ENCODE data around the gene GPR148.

GPR148 gene

DNA sequence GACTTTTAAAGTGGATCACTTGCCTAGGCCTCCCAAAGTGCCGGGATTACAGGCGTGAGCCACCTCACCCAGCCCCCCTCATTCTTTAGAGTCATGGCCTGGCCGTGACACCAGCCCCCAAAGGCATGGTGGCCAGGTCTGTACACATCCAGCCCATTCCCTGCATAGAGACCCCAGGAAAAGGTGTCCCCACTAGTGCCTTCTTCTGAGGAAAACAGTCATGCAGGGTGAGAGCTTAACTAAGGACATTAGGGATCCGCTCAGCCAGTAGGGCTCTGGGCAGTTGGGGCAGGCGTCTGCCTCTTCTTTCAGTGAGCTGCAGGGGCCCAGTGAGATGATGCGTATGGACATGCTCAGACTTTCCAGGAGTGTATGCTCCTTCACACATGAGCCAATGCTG lies 20.8 kb downstream of the GPR148 start:
- DNase-seq, result no peak

DNA sequence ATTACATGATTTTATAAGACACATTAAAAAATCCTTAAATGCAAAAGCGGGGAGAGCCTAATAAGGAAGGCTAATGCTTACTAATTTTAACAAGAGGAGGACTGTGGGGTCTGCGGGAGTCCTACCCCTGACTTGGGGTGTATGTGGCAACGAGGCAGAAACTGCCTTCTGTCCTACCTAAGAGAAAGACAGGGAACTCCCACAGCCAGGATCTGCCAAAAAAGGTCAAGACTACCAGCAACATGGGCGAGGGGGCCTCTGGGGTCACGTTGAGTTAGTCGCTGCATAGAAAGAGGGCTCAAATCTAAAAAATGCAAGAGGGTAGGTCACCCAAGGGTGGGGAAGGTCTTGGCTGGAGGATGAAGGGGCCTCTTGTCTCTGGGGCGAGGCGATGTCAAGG lies 25.9 kb downstream of the GPR148 start:
- no peak for DNase-seq

DNA sequence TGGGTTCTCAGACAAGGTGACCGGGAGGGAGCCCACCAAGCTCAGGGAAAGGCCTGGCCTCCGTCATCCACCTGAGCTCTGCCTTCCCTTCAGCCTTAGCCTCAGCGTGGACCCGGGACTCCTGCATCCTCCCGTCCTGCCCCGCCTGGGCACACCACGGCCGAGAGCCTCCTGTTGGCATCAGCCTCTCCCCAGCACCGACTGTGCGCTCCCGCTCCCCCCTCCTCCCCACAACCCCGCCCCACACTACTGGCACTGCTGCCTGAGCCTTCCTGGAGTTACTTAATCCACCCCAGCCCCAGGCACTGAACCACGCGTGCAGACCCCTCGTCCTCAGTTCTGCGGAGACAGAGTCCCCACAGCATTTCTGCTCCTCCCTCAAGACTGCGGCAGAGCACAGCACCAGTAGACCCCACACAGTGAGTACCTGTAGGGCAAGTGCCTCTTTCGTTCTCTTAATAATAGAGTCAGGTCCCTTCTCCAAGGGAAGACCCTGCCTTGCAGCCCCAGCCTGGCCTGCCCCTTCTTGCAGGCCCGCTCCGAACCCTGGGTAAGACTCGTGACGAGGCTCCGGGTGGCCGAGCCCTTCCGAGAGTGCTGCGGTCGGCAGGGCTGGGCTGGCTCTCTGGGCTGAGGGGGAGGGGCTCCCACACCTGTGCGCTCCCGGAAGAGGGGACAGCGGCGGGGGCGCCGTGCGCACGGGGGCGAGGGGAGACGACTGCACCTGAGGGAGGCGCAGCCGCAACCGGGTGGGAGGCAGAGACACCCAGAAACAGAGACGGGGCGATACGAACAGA lies 26.6 kb downstream of the GPR148 start, which contains the start of gene AMER3:
Gene AMER3 (plus strand): TSS at position 285 of the 797 bp plus-strand sequence. CDS start 6,533 bp downstream, outside the sequence.
- DNase-seq, result no peak

DNA sequence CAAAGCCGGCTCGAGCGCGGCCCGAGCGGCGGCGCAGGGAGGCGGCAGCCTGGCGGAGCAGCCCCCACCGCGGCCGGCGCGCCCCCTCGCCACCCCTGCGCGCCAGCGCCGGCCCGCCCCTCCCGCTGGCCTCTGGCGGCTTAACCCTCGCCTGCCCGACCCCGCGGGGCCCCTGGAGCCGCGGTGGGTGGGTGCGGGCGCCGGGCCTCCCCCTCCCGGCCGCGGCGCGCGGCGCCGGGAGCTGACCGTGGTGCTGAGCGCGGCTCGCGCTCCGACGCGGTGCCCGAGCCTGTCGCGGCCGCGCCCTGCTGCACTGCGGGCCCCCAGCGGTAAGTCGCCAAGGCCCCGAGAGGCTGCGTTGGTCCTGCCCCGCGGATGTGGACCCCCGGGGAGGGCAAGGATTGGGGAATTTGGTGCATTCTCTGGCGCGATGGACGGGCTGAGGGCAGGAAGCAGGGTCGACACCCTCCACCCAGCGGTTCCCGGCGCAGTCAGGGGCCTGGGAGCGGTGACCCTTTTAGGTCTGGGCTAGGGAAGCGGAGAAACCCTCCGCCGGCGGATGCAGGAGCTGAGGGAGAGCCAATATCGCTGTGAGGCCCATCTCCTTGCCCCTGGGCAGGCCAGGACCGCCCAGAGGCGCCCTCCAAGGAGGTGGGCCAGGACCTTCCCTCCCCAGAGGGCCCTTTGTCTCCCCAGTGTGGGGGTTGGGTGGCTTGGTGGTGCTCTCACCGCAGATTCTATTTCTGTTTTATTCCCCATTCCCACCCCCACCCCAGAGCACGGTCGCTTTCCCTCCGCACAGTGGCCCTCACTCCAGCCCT lies 27.4 kb downstream of the GPR148 start:
- peak in 1 of 2 donors; percentile 19 for DNase-seq

DNA sequence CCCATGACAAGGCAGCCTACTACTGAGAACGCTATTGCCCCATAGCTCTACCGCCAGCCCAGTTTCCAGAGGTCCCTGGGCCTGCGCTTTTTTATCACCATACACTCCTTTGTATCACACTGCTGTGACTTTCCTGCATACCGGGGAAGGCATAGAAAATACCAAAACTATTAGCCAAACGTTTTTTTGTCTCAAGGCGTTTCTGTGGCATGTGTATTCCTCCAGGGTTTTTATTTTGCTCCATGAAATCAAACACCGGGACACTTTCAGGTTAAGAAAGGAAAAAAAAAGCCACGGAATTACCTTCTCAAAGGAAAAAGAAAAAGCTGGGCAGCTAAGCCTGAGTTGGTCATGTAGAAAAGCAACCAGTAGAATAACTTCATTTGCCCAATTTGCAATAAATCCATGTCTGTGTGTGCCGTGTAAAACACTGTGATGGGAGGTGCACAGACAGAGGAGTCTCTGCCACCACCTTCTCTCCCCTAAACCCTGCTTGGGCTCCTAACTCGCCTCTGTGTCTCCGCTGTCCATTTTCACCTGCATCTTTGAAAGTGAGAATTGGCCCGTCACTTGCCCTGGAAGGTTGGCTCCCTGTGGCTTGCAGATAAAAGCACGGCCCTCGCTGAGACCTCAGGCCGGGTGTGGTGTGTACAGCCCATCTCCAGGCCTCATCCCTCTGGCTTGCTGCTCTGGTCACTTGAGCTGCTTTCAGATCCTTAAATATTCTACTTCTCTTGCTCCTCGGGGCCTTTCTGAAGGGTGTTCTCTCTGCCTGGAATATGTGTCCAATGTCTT lies 28.2 kb downstream of the GPR148 start:
- DNase-seq, result no peak

DNA sequence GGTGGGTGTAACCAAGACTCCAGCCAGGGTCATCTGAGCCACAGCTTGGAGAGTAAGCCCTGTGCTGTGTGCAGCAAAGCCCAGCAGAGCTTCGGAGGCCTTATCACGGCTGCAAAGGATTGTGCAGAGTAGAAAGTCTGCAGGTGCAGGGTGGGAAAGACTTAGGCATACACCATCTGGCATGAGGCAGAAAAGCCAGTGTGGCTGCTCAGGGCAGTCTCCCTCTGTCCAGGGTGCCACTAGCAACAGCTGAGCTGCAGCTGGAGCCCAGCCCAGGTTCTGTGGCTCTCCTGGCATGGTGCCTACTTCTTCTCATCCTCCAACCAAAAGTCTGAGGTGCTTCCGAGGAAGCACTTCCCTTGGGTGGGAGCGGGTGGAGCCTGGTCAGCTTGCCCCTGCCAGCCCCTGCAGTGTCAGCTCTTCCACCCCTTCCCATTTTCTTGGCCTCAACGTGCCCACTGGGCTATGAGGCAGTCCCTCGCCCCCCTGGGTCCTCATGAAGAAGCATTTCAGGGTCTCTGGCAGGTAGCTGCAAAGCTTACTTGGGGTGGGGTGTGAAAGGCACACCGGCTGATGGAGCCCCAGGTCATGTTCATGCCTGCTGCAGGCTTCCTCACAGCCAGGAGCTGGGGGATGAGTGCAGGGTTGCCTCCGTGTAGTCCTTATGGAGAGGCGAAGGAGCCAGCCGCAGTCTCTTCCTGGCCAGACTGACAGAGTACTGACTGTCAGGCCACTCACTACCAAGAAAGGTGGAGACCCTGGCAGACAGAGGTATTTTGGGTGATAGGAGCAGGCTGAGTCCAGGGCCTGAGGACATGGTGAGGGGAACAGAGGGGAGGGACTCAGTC lies 31.3 kb downstream of the GPR148 start:
- DNase-seq, result no peak

DNA sequence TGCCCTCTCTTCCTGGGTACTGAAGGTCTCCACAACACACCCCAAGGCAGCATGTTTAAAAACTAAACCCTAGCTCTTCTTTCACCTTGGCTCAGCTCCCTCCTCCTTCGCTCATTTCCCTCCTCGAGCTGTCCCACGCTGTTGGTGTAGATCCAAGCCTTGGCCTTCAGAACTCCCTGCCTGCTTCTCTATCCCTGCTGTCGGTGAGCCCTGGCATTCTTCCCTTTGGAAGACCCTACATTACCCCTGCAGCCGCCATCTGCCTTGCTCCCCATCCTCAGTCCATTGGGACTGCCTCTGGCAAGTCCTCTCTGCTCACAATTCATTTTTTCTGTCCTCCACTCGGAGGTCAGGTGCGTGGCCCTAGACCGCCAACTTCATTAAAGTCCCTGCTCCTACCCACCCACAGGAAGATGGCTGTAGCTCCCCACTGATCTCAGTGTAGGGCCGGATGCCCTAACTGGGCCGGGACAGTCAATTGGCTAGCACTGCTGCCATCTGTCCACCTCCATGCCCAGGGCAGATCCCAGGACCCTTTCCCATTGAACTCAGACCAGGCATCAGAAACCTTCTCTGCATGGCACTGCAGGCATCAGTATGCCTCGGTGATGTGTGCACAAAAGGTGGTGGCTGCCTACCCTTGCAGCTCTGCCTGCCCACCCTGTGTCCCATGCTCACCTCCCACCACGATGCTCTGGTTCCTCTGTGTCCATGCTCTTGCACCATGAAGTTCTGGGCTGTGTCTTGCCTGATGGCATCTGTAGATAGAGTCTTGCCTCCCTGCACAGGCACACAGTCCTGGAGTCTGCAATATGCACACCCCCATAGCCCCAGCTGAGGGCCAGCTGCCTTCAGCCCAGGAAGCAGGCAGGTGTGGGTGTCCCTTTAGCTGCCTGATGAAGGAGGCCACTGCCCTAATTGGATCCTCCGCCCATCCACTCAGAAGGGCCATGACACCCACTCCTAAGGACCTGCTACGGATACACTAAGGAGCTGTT lies 32.2 kb downstream of the GPR148 start:
- DNase-seq, result no peak

DNA sequence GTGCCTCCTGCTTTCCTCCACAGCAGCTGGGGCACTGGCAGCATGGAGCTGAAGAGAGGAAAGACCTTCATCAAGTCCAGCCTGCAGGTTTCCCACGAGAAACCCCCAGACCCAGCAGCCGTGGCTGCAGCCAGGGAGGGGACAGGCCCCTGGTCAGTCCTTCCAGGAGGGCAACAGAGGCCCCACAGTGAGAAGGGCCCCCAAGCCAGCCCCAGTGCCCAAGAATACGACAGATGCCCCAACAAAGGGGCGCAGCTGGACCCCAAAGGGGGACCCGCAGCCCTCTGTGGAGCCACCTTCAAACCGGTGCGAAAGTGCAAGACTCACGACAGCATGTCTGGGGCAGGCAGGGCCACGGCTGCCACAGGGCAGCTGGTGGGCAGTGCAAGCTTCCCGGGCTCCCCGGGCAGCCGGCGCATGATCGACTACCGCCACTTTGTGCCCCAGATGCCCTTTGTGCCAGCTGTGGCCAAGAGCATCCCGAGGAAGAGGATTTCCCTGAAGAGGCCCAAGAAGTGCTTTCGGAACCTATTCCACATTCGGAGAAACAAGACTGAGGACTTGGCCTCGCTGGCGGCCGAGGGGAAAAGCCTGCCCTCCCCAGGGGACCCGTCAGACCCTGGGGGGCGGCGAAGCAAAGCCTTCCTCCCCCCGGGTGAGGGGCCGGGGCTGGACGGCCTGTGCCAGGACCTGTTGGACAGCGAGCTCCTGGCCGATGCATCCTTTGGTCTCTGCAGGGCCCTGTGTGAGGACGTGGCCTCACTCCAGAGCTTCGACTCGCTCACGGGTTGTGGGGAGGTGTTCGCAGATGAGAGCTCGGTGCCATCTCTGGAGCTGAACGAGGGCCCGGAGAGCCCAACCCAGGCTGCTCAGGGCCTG lies 33.4 kb downstream of the GPR148 start:
- DNase-seq, result no peak

DNA sequence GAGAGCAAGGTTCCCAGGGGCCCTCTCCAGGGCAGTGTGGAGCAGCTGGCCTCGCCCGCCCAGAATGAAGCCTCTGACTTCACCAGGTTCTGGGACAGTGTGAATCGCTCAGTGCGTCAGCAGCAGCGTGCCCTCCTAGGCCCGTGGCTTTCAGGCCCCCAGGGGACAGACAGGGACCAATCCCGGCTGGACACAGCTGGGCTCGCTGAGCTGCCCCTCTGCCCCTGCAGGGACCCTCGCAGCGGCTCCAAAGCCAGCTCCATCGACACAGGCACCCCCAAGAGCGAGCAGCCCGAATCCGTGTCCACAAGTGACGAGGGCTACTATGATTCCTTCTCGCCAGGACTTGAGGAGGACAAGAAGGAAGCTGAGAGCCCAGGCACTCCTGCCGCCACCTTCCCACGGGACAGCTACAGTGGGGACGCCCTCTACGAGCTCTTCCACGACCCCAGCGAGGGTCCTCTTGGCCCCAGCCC lies 34.1 kb downstream of the GPR148 start:
- no peak for DNase-seq

DNA sequence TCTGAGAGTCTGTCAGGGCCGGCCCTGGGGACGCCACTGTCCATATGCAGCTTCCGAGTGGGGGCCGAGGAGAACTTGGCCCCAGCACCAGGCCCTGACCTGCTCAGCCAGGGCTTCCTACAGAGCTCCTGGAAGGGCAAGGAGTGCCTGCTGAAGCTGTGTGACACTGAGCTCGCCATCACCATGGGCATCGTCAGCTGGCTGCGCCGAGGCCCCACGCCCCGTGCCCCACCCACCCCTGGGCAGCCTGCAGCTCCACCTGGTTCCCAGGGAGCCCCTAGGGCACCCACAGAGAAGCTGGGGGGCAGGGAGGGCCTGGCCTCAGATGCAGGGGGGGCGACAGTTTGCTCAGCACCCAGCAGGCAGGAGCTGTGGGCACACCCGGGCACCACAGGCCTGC lies 34.5 kb downstream of the GPR148 start:
- no peak for DNase-seq

DNA sequence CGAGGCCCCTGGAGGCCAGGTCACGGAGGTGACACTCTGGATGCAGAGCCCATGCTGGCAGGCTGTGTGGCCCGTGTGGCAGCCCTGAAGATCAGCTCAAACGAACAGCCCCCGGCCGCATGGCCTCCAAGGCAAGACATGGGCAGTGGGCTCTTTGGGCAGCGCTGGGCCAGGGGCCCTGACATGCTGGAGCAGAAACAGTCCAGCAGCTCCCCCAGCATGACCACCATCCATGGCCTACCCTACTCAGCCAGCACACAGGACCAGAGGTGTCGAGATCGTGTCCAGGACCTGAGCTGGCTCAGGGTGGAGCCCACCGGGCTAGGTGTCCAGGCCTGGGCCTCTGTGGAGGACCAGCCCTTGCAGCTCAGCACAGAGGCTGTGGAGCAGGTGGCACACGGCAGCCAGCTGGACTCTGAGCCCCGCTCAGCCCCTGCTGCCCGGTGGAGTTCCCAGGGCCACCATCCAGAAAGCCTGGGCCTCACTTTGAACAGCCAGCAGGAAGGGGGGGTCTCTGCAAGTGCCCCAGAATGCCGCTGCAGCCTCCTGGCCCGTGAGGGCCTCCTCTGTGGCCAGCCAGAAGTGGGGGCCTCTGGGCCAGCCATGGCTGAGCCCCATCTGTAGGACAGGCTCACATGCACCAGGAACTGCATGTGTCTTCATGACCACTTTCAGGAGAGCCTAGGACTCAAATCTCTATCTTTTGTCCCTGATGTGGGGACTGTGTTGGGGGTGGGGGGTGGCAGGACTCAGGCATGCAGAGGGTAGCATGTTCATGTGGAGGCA lies 35.4 kb downstream of the GPR148 start:
- no peak for DNase-seq

DNA sequence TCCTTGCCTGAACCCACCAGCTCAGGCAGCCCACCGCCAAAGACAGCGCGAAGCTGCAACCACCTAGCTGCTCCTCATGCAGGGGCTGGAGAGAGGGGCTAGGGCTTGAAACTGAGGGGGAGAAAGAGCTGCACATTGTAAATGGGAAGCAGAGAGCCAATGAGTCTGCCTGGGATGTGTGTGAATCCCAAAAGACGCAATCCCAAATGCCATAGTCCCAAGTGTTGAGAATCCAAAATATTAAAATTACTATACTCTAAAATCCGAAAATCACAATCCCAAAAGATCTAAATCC lies 35.9 kb downstream of the GPR148 start:
- no peak for DNase-seq

DNA sequence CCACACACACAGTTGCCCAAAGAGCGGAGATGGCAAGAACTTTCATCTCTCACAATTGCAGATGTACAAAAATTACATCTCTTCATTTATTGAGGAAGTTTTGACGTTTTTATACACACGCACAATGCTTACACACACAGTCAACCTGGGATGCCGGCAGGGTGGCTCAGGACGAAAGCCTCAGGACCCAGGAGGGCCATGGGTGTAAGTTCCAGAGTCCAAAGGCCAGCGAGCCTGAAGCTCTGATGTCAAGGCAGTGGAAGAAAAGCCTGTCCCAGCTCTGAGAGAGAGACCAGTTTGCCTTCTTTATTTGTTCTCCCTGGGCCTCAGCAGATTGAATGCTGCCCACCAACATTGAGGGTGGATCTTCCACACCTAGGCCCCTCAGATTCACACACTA lies 36.6 kb downstream of the GPR148 start:
- no peak for DNase-seq

DNA sequence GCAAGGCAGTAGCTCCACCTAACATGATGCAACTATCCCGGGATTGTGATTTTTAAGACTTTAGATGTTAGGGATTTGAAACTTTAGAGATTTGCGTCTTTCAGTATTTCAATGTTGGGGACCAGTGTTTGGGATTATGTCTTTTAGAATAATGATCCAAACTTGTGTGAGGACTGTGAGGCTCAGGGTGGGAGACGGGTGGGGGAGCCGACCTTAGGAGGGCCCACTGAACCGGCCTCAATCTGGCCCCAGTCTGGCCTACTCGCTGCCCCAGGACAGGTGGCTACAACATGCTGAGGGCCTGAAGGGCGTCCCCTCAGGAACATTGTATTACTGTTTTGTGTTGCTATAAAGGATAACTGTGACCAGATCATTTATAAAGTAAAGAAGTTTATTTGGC lies 37.2 kb downstream of the GPR148 start:
- DNase-seq, result no peak

DNA sequence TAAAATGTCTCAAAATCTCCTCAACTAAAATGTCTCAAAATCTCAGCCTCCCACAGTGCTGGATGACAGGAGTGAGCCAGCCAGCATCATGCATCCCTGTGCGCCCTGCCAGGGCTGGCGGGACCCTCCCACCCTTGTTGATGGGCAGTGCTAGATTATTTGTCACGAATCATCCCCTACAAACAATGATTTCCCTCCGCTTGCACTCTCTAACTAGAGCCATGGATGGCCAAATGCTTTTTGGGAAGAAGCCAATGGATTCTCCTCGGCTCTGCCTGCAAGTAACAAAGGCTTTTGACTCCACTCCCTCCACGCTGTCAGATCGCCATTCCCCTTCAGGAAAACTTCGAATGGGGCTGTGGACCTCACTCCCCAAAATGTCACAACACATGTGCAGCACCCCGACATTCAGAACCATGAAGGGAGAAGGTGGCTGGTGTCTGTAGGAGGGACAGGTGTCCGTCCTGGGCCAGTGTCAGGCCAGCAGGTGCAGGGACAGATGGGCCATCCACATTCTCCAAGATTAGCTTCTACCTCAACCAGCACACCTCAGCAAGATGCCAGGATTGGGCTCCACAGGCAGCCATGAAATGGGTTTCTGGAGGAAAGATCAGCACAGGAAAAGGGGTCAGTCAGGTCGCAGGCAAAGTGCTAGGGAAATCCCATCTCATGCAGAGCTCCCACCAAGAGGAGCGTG lies 38.0 kb downstream of the GPR148 start:
- no peak for DNase-seq

DNA sequence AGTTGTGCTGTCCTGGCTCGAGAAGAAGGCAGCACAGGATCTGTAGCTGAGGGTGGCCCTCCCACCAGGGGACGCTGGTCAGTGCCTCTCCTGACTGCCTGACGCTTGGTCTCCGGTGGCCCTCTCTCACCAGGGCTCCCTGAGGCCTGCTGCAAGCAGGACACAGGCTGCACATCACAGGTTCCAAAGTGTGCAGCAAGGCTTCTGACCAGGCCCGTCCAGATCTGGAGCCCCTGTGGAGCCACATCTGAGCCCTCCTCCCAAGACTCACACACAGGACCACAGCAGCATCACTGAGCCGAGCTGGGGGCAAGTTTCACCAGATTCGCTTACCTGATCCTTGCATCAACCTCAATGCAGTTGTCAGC lies 38.5 kb downstream of the GPR148 start:
- no peak for DNase-seq

DNA sequence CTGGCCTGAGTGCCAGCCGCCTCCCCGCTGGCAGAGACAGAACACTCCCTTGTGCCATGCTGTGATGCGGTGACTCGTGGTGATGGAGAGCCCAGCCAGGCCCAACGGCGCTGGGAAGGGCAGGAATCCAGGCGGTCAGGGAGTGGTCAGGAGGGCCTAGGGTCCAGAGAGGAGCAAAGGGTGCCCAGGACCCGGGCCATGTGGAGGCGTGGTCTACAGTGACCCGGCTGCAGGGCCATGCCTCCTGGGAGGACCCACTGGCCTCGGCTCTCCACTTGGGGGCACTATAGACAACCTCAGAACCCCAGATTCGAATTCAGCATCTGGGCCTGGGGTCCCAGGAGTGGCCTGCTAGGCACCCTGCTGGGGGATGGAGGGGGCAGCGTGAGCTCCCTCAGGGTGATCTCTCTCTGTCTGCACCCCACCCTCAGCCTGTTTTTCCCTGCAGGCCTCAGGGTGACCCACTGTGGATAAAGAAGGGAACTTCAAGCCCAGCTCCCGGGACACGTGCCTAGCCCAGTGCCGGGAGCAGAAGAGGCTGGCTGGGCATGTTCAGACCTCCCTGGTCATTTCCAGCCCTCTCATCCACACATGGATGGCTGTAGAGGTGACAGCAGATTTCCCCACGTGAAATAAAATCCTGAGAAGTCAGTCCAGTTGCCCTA lies 39.5 kb downstream of the GPR148 start:
- no peak for DNase-seq

DNA sequence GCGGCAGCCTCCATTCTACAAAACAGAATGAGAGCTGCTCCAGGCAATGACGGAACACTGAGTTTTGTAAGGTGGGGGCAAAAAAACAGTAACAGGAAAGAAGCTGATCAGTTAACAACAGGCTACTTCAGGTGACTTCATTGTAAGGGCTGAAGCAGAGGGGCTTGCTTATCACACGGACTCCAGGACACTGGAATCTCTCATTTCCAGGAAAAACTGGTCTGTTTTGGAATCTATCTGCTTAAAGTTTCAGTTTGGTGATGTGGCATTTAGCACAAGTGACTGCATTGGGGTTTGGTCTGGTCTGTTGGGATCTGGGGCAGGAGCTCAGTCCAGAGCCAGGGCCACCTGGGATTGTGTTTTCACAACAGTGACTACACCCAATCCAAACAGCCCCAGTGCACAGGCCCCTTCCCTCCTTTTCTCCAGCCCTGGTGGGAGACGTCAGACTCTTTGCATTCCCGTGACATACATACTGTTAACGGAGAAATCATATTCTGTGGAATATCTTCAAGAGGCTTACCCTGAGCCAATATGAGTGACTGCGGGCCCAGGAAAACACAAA lies 40.6 kb downstream of the GPR148 start:
- no peak for DNase-seq
